ENCODE data around the gene MIP.
"Not testable (repeated sequence)": the region's sequence is repeated elsewhere in the genome, so short reads cannot be mapped to it uniquely, and the experiment has no call there.

The MIP gene

GRCh38 chr12:56462565-56462964 lies 8.1 kb upstream of the MIP start:
- DNase-seq = no peak

- DNase-seq = no peak
Observed at GRCh38 chr12:56461235-56462159, 7.0 kb upstream of the MIP start.

GRCh38 chr12:56457817-56458216 lies 3.4 kb upstream of the MIP start:
- no peak for DNase-seq

- DNase-seq = no peak
Observed at GRCh38 chr12:56451147-56451546, 3.3 kb downstream of the MIP start.

- DNase-seq = no peak
Observed at GRCh38 chr12:56450241-56450640, 4.2 kb downstream of the MIP start.

- DNase-seq = no peak
Observed at GRCh38 chr12:56449622-56449984, 4.9 kb downstream of the MIP start.

GRCh38 chr12:56448860-56449621 lies 5.4 kb downstream of the MIP start, which contains the start of gene TIMELESS:
TIMELESS (minus strand) TSS chr12:56449426; CDS start chr12:56434170, 15,256 bp downstream.
- peak; percentile 96 for DNase-seq

GRCh38 chr12:56443208-56443607 lies 11.2 kb downstream of the MIP start:
- DNase-seq = not testable (repeated sequence)

GRCh38 chr12:56437430-56438176 lies 16.9 kb downstream of the MIP start:
- DNase-seq = no peak

- DNase-seq = no peak
Observed at GRCh38 chr12:56434828-56435227, 19.6 kb downstream of the MIP start.

GRCh38 chr12:56431850-56432249 lies 22.6 kb downstream of the MIP start:
- DNase-seq = no peak

GRCh38 chr12:56431288-56431687 lies 23.2 kb downstream of the MIP start:
- DNase-seq = no peak

- no peak for DNase-seq
Observed at GRCh38 chr12:56425940-56426438, 28.5 kb downstream of the MIP start.

GRCh38 chr12:56425193-56425592 lies 29.3 kb downstream of the MIP start:
- no peak for DNase-seq

GRCh38 chr12:56420411-56420810 lies 34.0 kb downstream of the MIP start:
- DNase-seq = no peak

- no peak for DNase-seq
Observed at GRCh38 chr12:56417739-56418138, 36.7 kb downstream of the MIP start.

- no peak for DNase-seq
Observed at GRCh38 chr12:56414401-56414800, 40.1 kb downstream of the MIP start.

- DNase-seq = no peak
Observed at GRCh38 chr12:56413392-56413791, 41.1 kb downstream of the MIP start.

- DNase-seq = no peak
Observed at GRCh38 chr12:56411781-56412639, 42.4 kb downstream of the MIP start.

- DNase-seq = no peak
Observed at GRCh38 chr12:56410768-56411167, 43.7 kb downstream of the MIP start.

GRCh38 chr12:56408799-56409417 lies 45.5 kb downstream of the MIP start:
- no peak for DNase-seq

- not testable (repeated sequence) for DNase-seq
Observed at GRCh38 chr12:56404227-56404626, 50.2 kb downstream of the MIP start.
